K562 (cell line): Measurements from ENCODE around the gene ANAPC13. TPM values are rescaled to one million over a fixed set of nuclear protein-coding genes. Genes with fewer than 3 reads are reported as not detected.

ENCODE experiments used
- ATAC-seq: fragments of 200-7000 bp; cut with Tn5 transposase; 3 replicates; pipeline ENCODE4 v1.9.1; 2020; ENCODE audit warnings: moderate library complexity
- BruUV-seq: library from RNA; stranded (reverse); fragments of 400-500 nt; replicated peaks from 2 replicates; lab custom pipeline; 2021; lab: Mats Ljungman, UMichigan
- CTCF ChIA-PET: fragments of 300-600 bp; formaldehyde crosslinking; extraction: SDS; loops from one replicate; lab custom pipeline; 2021; ENCODE audit warnings: low intra/inter-chr PET ratio; lab: Yijun Ruan, JAX
- POLR2A ChIA-PET: fragments of 300-600, 350-650 bp; sonication (Branson Sonifier 250); formaldehyde crosslinking; extraction: SDS; loops from one replicate; lab custom pipeline; 2021; ENCODE audit warnings: antibody characterized with exemption, inconsistent platforms; lab: Yijun Ruan, JAX
- DNase-seq, 4 experiments: peaks; one replicate each; pipeline versions ENCODE4 v3.0.0 to v3.0.0-alpha.2; 2011 to 2018; ENCODE audit warnings: low spot score in 3 of 4, mixed read lengths in 3 of 4; ENCODE audit errors: extremely low read depth in 1 of 4
- FAIRE-seq: peaks from 2 replicates; lab custom pipeline; 2011; peaks lifted over from hg19 to GRCh38; lab: Jason Lieb, UNC
- H2AFZ ChIP-seq: 2 replicates; pipeline ENCODE4 v1.6.0; 2011; ENCODE audit warnings: low read depth, low read length, control low read depth, inconsistent platforms
- H3K27ac ChIP-seq: fragments of 200-600 bp; 3 replicates; pipeline ENCODE4 v1.8.0; 2011; ENCODE audit warnings: low read depth, mild to moderate bottlenecking, control low read depth, inconsistent platforms, low read length, moderate library complexity, mixed read lengths; ENCODE audit errors: extremely low read depth
- H3K27me3 ChIP-seq, 2 experiments: fragments of 300-600 bp in 1 of 2; 2 replicates in 1 of 2; 3 replicates in 1 of 2; pipeline versions ENCODE4 v1.6.0 to v1.8.0; 2011; ENCODE audit warnings: inconsistent platforms in 2 of 2, low read length in 2 of 2, mild to moderate bottlenecking in 1 of 2, mixed read lengths in 1 of 2, moderate library complexity in 1 of 2; ENCODE audit not compliant: control insufficient read depth in 2 of 2, insufficient read depth in 2 of 2
- H3K36me3 ChIP-seq: fragments of 300-600 bp; 3 replicates; pipeline ENCODE4 v1.8.0; 2011; ENCODE audit warnings: mild to moderate bottlenecking, low read length, inconsistent platforms; ENCODE audit not compliant: control insufficient read depth, insufficient read depth
- H3K4me1 ChIP-seq, 2 experiments: fragments of 200-600 bp in 1 of 2; replicated peaks in 1 of 2; 2 replicates in 1 of 2; 3 replicates in 1 of 2; pipeline versions ENCODE4 v1.5.1 to v1.8.0; 2011; ENCODE audit warnings: inconsistent platforms in 2 of 2, low read length in 2 of 2, mild to moderate bottlenecking in 1 of 2, mixed read lengths in 1 of 2, moderate library complexity in 1 of 2; ENCODE audit not compliant: control insufficient read depth in 2 of 2, insufficient read depth in 2 of 2
- H3K4me2 ChIP-seq: 2 replicates; pipeline ENCODE4 v1.6.1; 2011; ENCODE audit warnings: low read length, control low read depth, inconsistent platforms, mixed read lengths; ENCODE audit not compliant: insufficient read depth
- H3K4me3 ChIP-seq: fragments of 200-600 bp; sonication (generic), shearing (Covaris generic); 2 replicates; pipeline ENCODE4 v1.5.1; 2016; ENCODE audit warnings: control low read depth, inconsistent platforms
- H3K79me2 ChIP-seq: fragments of 200-600 bp; 3 replicates; pipeline ENCODE4 v1.8.0; 2011; ENCODE audit warnings: low read length, inconsistent platforms; ENCODE audit not compliant: control insufficient read depth, insufficient read depth
- H3K9ac ChIP-seq, 2 experiments: 2 replicates each; pipeline versions ENCODE4 v1.6.0 to v1.6.1; 2011; ENCODE audit warnings: low read depth in 2 of 2, low read length in 2 of 2, control low read depth in 1 of 2, inconsistent platforms in 1 of 2, mild to moderate bottlenecking in 1 of 2, mixed read lengths in 1 of 2; ENCODE audit not compliant: insufficient read depth in 1 of 2
- H3K9me1 ChIP-seq: one replicate; pipeline ENCODE4 v1.6.0; 2011; ENCODE audit warnings: inconsistent platforms, mild to moderate bottlenecking, low read length, moderate library complexity; ENCODE audit not compliant: control insufficient read depth, insufficient read depth
- H3K9me3 ChIP-seq: replicated peaks from 2 replicates; pipeline ENCODE4 v1.5.1; 2011; ENCODE audit warnings: low read depth, low read length, inconsistent platforms; ENCODE audit not compliant: control insufficient read depth, insufficient read depth
- H4K20me1 ChIP-seq: replicated peaks from 2 replicates; pipeline ENCODE4 v1.6.1; 2011; ENCODE audit warnings: low read length, inconsistent platforms, mixed read lengths; ENCODE audit not compliant: control insufficient read depth, insufficient read depth
- ATF6 ChIP-seq: sonication (generic); formaldehyde crosslinking; IDR thresholded peaks from 2 replicates; pipeline ENCODE4 v1.4.0; 2020; ENCODE audit warnings: mild to moderate bottlenecking, missing genetic modification reagents
- CREB1 ChIP-seq, 2 experiments: sonication (generic) in 1 of 2; formaldehyde crosslinking in 1 of 2; IDR thresholded peaks; 2 replicates each; pipeline versions ENCODE4 v1.6.1 to v1.8.0; 2012 to 2022; ENCODE audit warnings: inconsistent platforms in 1 of 2, mild to moderate bottlenecking in 1 of 2, missing genetic modification reagents in 1 of 2, moderate library complexity in 1 of 2
- CREM ChIP-seq: IDR thresholded peaks from 2 replicates; pipeline ENCODE4 v1.6.1; 2014; ENCODE audit warnings: antibody characterized with exemption, low read depth
- MEF2A ChIP-seq: IDR thresholded peaks from 2 replicates; pipeline ENCODE4 v1.6.1; 2011; ENCODE audit warnings: low read depth, mild to moderate bottlenecking, low read length, moderate library complexity; ENCODE audit not compliant: control insufficient read depth
- NRF1 ChIP-seq, 2 experiments: fragments of 450-650 bp; IDR thresholded peaks in 1 of 2; conservative IDR thresholded peaks in 1 of 2; 2 replicates each; pipeline ENCODE4 v1.6.1; 2014; ENCODE audit warnings: mild to moderate bottlenecking in 2 of 2
- ZC3H4 ChIP-seq: sonication (generic); formaldehyde crosslinking; IDR thresholded peaks from 2 replicates; pipeline ENCODE4 v1.9.0; 2021; ENCODE audit warnings: missing genetic modification reagents, borderline replicate concordance
- ZNF395 ChIP-seq: fragments of 200-800 bp; sonication (Bioruptor generic); IDR thresholded peaks from 2 replicates; pipeline ENCODE4 v1.6.1; 2017; ENCODE audit warnings: missing genetic modification characterization, missing compliant biosample characterization
- WGBS: fragments of 100-300 bp; shearing (Covaris generic); methylation state at CpG from one replicate; pipeline ENCODE4 v1.1.6; 2016; ENCODE audit warnings: low coverage, mixed read lengths; ENCODE audit not compliant: insufficient coverage; ENCODE audit errors: missing lambda C conversion rate; 5-methylcytosine and 5-hydroxymethylcytosine counted together
- in situ Hi-C: fragments of 300-500 bp; cut with MboI; formaldehyde crosslinking; loops from 4 replicates; pipeline ENCODE4 v1.15.0; 2018; ENCODE audit warnings: inconsistent platforms, mixed read lengths
- intact Hi-C: fragments of 100-400 bp; cut with micrococcal nuclease; formaldehyde crosslinking; loops from 2 replicates; pipeline ENCODE4 v1.14.2; 2022
- polyA plus RNA-seq, 8 experiments: library from polyadenylated mRNA; depleted of rRNA in 4 of 8; stranded (reverse) in 5 of 8; unstranded in 3 of 8; fragments of >200 nt; fragmentation: Nextera tagmentation in 2 of 8; fragmentation: Illumina TruSeq in 1 of 8; extraction: Ambion mirVana in 2 of 8; extraction: Trizol in 1 of 8; gene quantifications; 2 replicates each; pipeline versions ENCODE4 v1.2.1 to v1.2.3, GENCODE V29; 2011 to 2014; ENCODE audit warnings: inconsistent platforms in 1 of 8, missing spikeins in 1 of 8
- total RNA-seq, 7 experiments: library from RNA; depleted of rRNA in 6 of 7; stranded (reverse); fragments of >200 nt in 6 of 7; fragmentation: Illumina TruSeq in 2 of 7; extraction: Trizol in 2 of 7; gene quantifications; 2 replicates each; pipeline versions ENCODE4 v1.2.1 to v1.2.3, GENCODE V29; 2011 to 2021; ENCODE audit warnings: low replicate concordance in 1 of 7

The ANAPC13 gene
- total and polyA plus RNA-seq, 9 of the 15 experiments (the other 6 are each of a cell fraction or from before 2014, with no cell fraction given), result 48.5 to 238 (median 68.5) TPM

GRCh38 chr3:134486577-134487041 is 824 bp upstream of the ANAPC13 start:
- 2% methylated on average over 17 of the region's 17 CpGs for WGBS
- Histone ChIP-seq H4K20me1 (no peaks in the 10 kb centered on the region), H3K4me2 (peak overlapping the region; percentile 99), H3K4me3 (peak overlapping the region; percentile 74), H2AFZ (peak overlapping the region; percentile 95), H3K9me3 (no peaks in the 10 kb centered on the region), H3K27me3 (no peaks in the 10 kb centered on the region), H3K27ac (peak overlapping the region; percentile 92), H3K9me1 (no peaks in the 10 kb centered on the region), H3K36me3 (peaks cover 22% of the 10 kb centered on the region), H3K4me1 (peaks cover 10 to 17% of the 10 kb centered on the region in 2 experiments; a peak in 4 of 5 replicates), H3K79me2 (peaks cover 70% of the 10 kb centered on the region), H3K9ac (peak overlapping the region; percentile 93 to 99)
- peak; percentile 36 for ATAC-seq
- CTCF ChIA-PET, result interaction anchor here (0.7 kb wide), 1 partner anchor 176 kb away, joined by 3 read pairs; no protein-coding TSS in a partner anchor
- FAIRE-seq, result no peak
- peak in 2 of 4 experiments; percentile 12 to 32 for DNase-seq
- TF ChIP-seq CREB1 (IDR thresholded peaks at IDR 0.05) (peak; percentile 63; the same call in 1 of the 2 replicates), CREB1 (CRISPR knock-in tag; IDR thresholded peaks at IDR 0.05) (no peak), NRF1 (conservative IDR thresholded peaks at IDR 0.05 in 1 of 2, IDR thresholded peaks at IDR 0.05 in 1 of 2) (no peak), CREM (peak; percentile 63; the same call in 1 of the 2 replicates), MEF2A (no peak), ZC3H4 (0 out of 2 replicates have a peak, but pooled peaks have one; percentile 42), ZNF395 (CRISPR knock-in tag) (0 out of 2 replicates have a peak, but pooled peaks have one; percentile 12), ATF6 (CRISPR knock-in tag) (0 out of 2 replicates have a peak, but pooled peaks have one; percentile 16)
- intact Hi-C loops, result no loop called here
- in situ Hi-C loops, result loop anchor here (25.0 kb wide), 1 partner anchor 674 kb away; the partner anchor contains the start of gene SRPRB
- BruUV-seq, result no TSS peak
- POLR2A ChIA-PET, result interaction anchor here (0.6 to 1.1 kb wide), 3 partner anchors 187 to 214 kb away, joined by 3 read pairs; no protein-coding TSS in a partner anchor
